ENCODE results near the gene DDTL.

DNA sequence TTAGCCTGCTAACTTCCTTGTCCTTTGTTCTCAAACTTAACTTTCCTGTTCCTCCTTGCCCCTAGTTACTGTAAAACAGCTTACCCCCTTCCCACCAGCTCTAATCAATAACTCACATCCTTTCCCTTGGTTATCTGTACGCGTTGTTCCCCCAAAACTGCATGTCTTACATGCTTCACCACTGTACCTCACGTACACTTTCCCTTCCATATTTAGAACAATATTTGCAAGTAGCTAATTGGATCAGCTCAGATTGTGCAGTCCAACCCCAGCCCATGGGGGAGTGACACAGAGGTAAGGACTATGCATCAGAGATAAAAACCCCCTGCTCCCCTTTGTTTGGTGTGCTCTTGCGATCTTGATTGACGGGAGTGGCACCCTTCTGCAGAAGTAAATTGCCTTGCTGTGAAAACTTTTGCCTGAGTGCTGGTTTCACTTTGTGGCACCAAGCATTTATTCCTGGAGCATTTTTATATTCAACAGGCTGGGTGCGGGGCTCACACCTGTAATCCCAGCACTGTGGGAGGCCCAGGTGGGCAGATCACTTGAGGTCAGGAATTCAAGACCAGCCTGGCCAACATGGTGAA is 41.6 kb upstream of the DDTL start:
- no peak for TF ChIP-seq CTCF (IDR thresholded peaks at IDR 0.05)
- TF ChIP-seq POLR2A (IDR thresholded peaks at IDR 0.05) = no peak
